Measurements from ENCODE around the gene HIP1.
"Not testable (repeated sequence)": the region's sequence is repeated elsewhere in the genome, so short reads cannot be mapped to it uniquely, and the experiment has no call there.

Gene HIP1

GRCh38 chr7:75485355-75485978, 253.3 kb downstream of the HIP1 start:
- not testable (repeated sequence) for DNase-seq

All from T1000 (cell line).